HUES6 (cell line): Measurements from ENCODE around the gene NEUROG1.

ENCODE experiments used
- H3K27ac ChIP-seq: 2 replicates; pipeline ENCODE4 v1.7.0; 2013; ENCODE audit warnings: low read depth, mild to moderate bottlenecking, low read length, inconsistent platforms
- H3K27me3 ChIP-seq: 2 replicates; pipeline ENCODE4 v1.6.1; 2013; ENCODE audit warnings: low read length; ENCODE audit not compliant: control insufficient read depth, insufficient read depth
- H3K36me3 ChIP-seq: 2 replicates; pipeline ENCODE4 v1.6.1; 2013; ENCODE audit warnings: low read length; ENCODE audit not compliant: control insufficient read depth, insufficient read depth
- H3K4me1 ChIP-seq: 2 replicates; pipeline ENCODE4 v1.6.1; 2013; ENCODE audit warnings: low read length; ENCODE audit not compliant: control insufficient read depth, insufficient read depth
- H3K4me3 ChIP-seq: 2 replicates; pipeline ENCODE4 v1.5.1; 2013; ENCODE audit warnings: low read depth, low read length
- H3K9ac ChIP-seq: one replicate; pipeline ENCODE4 v1.6.1; 2013; ENCODE audit warnings: mild to moderate bottlenecking, low read length
- H3K9me3 ChIP-seq: 2 replicates; pipeline ENCODE4 v1.6.1; 2013; ENCODE audit warnings: low read depth, low read length; ENCODE audit not compliant: control insufficient read depth, insufficient read depth

NEUROG1 gene

GRCh38 chr5:135492319-135492626 is 43.5 kb downstream of the NEUROG1 start:
- Histone ChIP-seq H3K36me3 (no peaks in the 10 kb centered on the region), H3K9ac (no peak overlapping the region), H3K27me3 (peaks cover 100% of the 10 kb centered on the region), H3K4me1 (peaks cover 40% of the 10 kb centered on the region), H3K27ac (no peak overlapping the region), H3K4me3 (peak overlapping the region; percentile 54; the same call in 1 of the 2 replicates), H3K9me3 (no peaks in the 10 kb centered on the region)

GRCh38 chr5:135491552-135492318 is 44.0 kb downstream of the NEUROG1 start:
- no peak overlapping the region for H3K9ac ChIP-seq
- no peaks in the 10 kb centered on the region for H3K36me3 ChIP-seq
- H3K27ac ChIP-seq, result no peak overlapping the region
- H3K4me1 ChIP-seq, result peaks cover 40% of the 10 kb centered on the region
- peak overlapping the region; percentile 54 for H3K4me3 ChIP-seq
- peaks cover 100% of the 10 kb centered on the region for H3K27me3 ChIP-seq
- H3K9me3 ChIP-seq, result no peaks in the 10 kb centered on the region

GRCh38 chr5:135491038-135491551 is 44.7 kb downstream of the NEUROG1 start:
- Histone ChIP-seq H3K9ac (no peak overlapping the region), H3K27ac (no peak overlapping the region), H3K27me3 (peaks cover 100% of the 10 kb centered on the region), H3K36me3 (no peaks in the 10 kb centered on the region), H3K4me1 (peaks cover 40% of the 10 kb centered on the region), H3K9me3 (no peaks in the 10 kb centered on the region), H3K4me3 (peak overlapping the region; percentile 54)

GRCh38 chr5:135490245-135491037 is 45.3 kb downstream of the NEUROG1 start:
- Histone ChIP-seq H3K9me3 (no peaks in the 10 kb centered on the region), H3K27ac (no peak overlapping the region), H3K4me1 (peaks cover 40% of the 10 kb centered on the region), H3K36me3 (no peaks in the 10 kb centered on the region), H3K9ac (peak overlapping the region; percentile 27), H3K4me3 (peak overlapping the region; percentile 61), H3K27me3 (peaks cover 100% of the 10 kb centered on the region)

- Histone ChIP-seq H3K36me3 (no peaks in the 10 kb centered on the region), H3K9ac (peak overlapping the region; percentile 50), H3K27ac (no peak overlapping the region), H3K9me3 (no peaks in the 10 kb centered on the region), H3K4me1 (peaks cover 44% of the 10 kb centered on the region), H3K27me3 (peaks cover 100% of the 10 kb centered on the region), H3K4me3 (peak overlapping the region; percentile 61)
Measured at GRCh38 chr5:135489466-135490244, 46.1 kb downstream of the NEUROG1 start.

GRCh38 chr5:135488727-135489465 is 46.9 kb downstream of the NEUROG1 start:
- peaks cover 100% of the 10 kb centered on the region for H3K27me3 ChIP-seq
- H3K9ac ChIP-seq, result peak overlapping the region; percentile 50
- H3K4me1 ChIP-seq, result peaks cover 49% of the 10 kb centered on the region
- H3K27ac ChIP-seq, result no peak overlapping the region
- H3K36me3 ChIP-seq, result no peaks in the 10 kb centered on the region
- no peaks in the 10 kb centered on the region for H3K9me3 ChIP-seq
- H3K4me3 ChIP-seq, result peak overlapping the region; percentile 61

- Histone ChIP-seq H3K27me3 (peaks cover 100% of the 10 kb centered on the region), H3K27ac (no peak overlapping the region), H3K9ac (no peak overlapping the region), H3K9me3 (no peaks in the 10 kb centered on the region), H3K4me1 (peaks cover 45% of the 10 kb centered on the region), H3K4me3 (peak overlapping the region; percentile 61; the same call in 1 of the 2 replicates), H3K36me3 (no peaks in the 10 kb centered on the region)
Measured at GRCh38 chr5:135487839-135488514, 47.8 kb downstream of the NEUROG1 start.

- no peak overlapping the region for H3K4me3 ChIP-seq
- H3K9me3 ChIP-seq, result no peaks in the 10 kb centered on the region
- no peak overlapping the region for H3K27ac ChIP-seq
- peaks cover 100% of the 10 kb centered on the region for H3K27me3 ChIP-seq
- H3K9ac ChIP-seq, result no peak overlapping the region
- H3K36me3 ChIP-seq, result no peaks in the 10 kb centered on the region
- H3K4me1 ChIP-seq, result peaks cover 42% of the 10 kb centered on the region
Measured at GRCh38 chr5:135487037-135487395, 48.7 kb downstream of the NEUROG1 start.

- no peaks in the 10 kb centered on the region for H3K36me3 ChIP-seq
- H3K4me1 ChIP-seq, result peaks cover 40% of the 10 kb centered on the region
- no peak overlapping the region for H3K4me3 ChIP-seq
- peaks cover 100% of the 10 kb centered on the region for H3K27me3 ChIP-seq
- no peaks in the 10 kb centered on the region for H3K9me3 ChIP-seq
- no peak overlapping the region for H3K9ac ChIP-seq
- no peak overlapping the region for H3K27ac ChIP-seq
Measured at GRCh38 chr5:135486131-135487036, 49.4 kb downstream of the NEUROG1 start.
